IPS-18c (cell line): ENCODE measurements around the gene TTN.

Source experiments
- H3K4me3 ChIP-seq: 2 replicates; pipeline ENCODE4 v1.7.0; 2013; ENCODE audit warnings: low read depth, mild to moderate bottlenecking, low read length, moderate library complexity; ENCODE audit not compliant: insufficient read depth
- H3K9me3 ChIP-seq: one replicate; pipeline ENCODE4 v1.6.1; 2013; ENCODE audit warnings: mild to moderate bottlenecking, low read length, moderate library complexity; ENCODE audit not compliant: control insufficient read depth, insufficient read depth

The TTN gene

GRCh38 chr2:178506101-178506500 lies 301.1 kb downstream of the TTN start:
- no peaks in the 10 kb centered on the region for H3K9me3 ChIP-seq
- no peak overlapping the region for H3K4me3 ChIP-seq

GRCh38 chr2:178502751-178503150 lies 304.5 kb downstream of the TTN start:
- no peaks in the 10 kb centered on the region for H3K9me3 ChIP-seq
- H3K4me3 ChIP-seq = no peak overlapping the region

GRCh38 chr2:178499640-178500039 lies 307.6 kb downstream of the TTN start:
- Histone ChIP-seq H3K4me3 (no peak overlapping the region), H3K9me3 (no peaks in the 10 kb centered on the region)

- Histone ChIP-seq H3K9me3 (no peaks in the 10 kb centered on the region), H3K4me3 (no peak overlapping the region)
These were observed 309.1 kb downstream of the TTN start for GRCh38 chr2:178498137-178498536.

GRCh38 chr2:178496049-178496448 lies 311.2 kb downstream of the TTN start:
- H3K4me3 ChIP-seq = no peak overlapping the region
- no peaks in the 10 kb centered on the region for H3K9me3 ChIP-seq

GRCh38 chr2:178491612-178492011 lies 315.6 kb downstream of the TTN start:
- no peak overlapping the region for H3K4me3 ChIP-seq
- H3K9me3 ChIP-seq = no peaks in the 10 kb centered on the region

- H3K9me3 ChIP-seq = no peaks in the 10 kb centered on the region
- H3K4me3 ChIP-seq = no peak overlapping the region
These were observed 321.9 kb downstream of the TTN start for GRCh38 chr2:178485356-178485755.

- Histone ChIP-seq H3K9me3 (no peaks in the 10 kb centered on the region), H3K4me3 (no peak overlapping the region)
These were observed 322.8 kb downstream of the TTN start for GRCh38 chr2:178484245-178485041.

GRCh38 chr2:178482437-178482836 lies 324.8 kb downstream of the TTN start:
- H3K4me3 ChIP-seq = no peak overlapping the region

GRCh38 chr2:178480227-178481181 lies 326.7 kb downstream of the TTN start, which contains the start of gene PLEKHA3:
TSS of gene PLEKHA3 (plus strand) at chr2:178480457. CDS start at chr2:178480870, 413 bp downstream.
- H3K4me3 ChIP-seq = peak within 1 kb of the TSS; percentile 62
- H3K9me3 ChIP-seq = no peaks in the 10 kb centered on the region

More at GRCh38 chr2:178482437-178482836, 324.8 kb downstream of the TTN start:
- no peaks in the 10 kb centered on the region for H3K9me3 ChIP-seq

GRCh38 chr2:178479758-178480226 lies 327.4 kb downstream of the TTN start:
- Histone ChIP-seq H3K4me3 (peak overlapping the region; percentile 62), H3K9me3 (no peaks in the 10 kb centered on the region)

- no peaks in the 10 kb centered on the region for H3K9me3 ChIP-seq
- H3K4me3 ChIP-seq = peak overlapping the region; percentile 71; the same call in 1 of the 2 replicates
These were observed 328.0 kb downstream of the TTN start for GRCh38 chr2:178479275-178479616.

- peak within 1 kb of the TSS; percentile 71 for H3K4me3 ChIP-seq
- no peaks in the 10 kb centered on the region for H3K9me3 ChIP-seq
These were observed 328.6 kb downstream of the TTN start, which contains the start of gene FKBP7 for GRCh38 chr2:178478439-178479274. TSS of gene FKBP7 (minus strand) at chr2:178478600. CDS start at chr2:178478499, 101 bp downstream.

- peak overlapping the region; percentile 71 for H3K4me3 ChIP-seq
- no peaks in the 10 kb centered on the region for H3K9me3 ChIP-seq
These were observed 329.1 kb downstream of the TTN start for GRCh38 chr2:178478130-178478438.

GRCh38 chr2:178477443-178478129 lies 329.6 kb downstream of the TTN start:
- no peaks in the 10 kb centered on the region for H3K9me3 ChIP-seq
- peak overlapping the region; percentile 71; the same call in 1 of the 2 replicates for H3K4me3 ChIP-seq

- no peak overlapping the region for H3K4me3 ChIP-seq
These were observed 330.7 kb downstream of the TTN start for GRCh38 chr2:178476477-178476876.

More at GRCh38 chr2:178476477-178476876, 330.7 kb downstream of the TTN start:
- H3K9me3 ChIP-seq = no peaks in the 10 kb centered on the region
